Retinal pigment epithelial cell (primary cell): ENCODE results near the gene DENND4A.

Source experiments
- DNase-seq: peaks from one replicate; pipeline ENCODE4 v3.0.0-alpha.2; 2010; ENCODE audit warnings: low read depth
- H3K4me3 ChIP-seq: 2 replicates; pipeline ENCODE4 v1.5.1; 2011; ENCODE audit warnings: mild to moderate bottlenecking, low read length, control low read depth, moderate library complexity
- CTCF ChIP-seq: conservative IDR thresholded peaks from 2 replicates; pipeline ENCODE4 v1.5.1; 2011; ENCODE audit warnings: low read depth, low read length, control low read depth, inconsistent platforms

The DENND4A gene

GRCh38 chr15:65758242-65758641 is 33.9 kb downstream of the DENND4A start:
- no peak for DNase-seq
- no peak overlapping the region for H3K4me3 ChIP-seq
- TF ChIP-seq CTCF = no peak

- DNase-seq = peak; percentile 16
- H3K4me3 ChIP-seq = no peak overlapping the region
- TF ChIP-seq CTCF = no peak
These were observed 34.8 kb downstream of the DENND4A start for GRCh38 chr15:65757256-65757655.

GRCh38 chr15:65752151-65752700 is 39.9 kb downstream of the DENND4A start:
- no peak for TF ChIP-seq CTCF

GRCh38 chr15:65751431-65751830 is 40.7 kb downstream of the DENND4A start:
- no peak for DNase-seq

More at GRCh38 chr15:65752151-65752700, 39.9 kb downstream of the DENND4A start:
- H3K4me3 ChIP-seq = no peak overlapping the region
- DNase-seq = no peak

GRCh38 chr15:65747265-65747664 is 44.8 kb downstream of the DENND4A start:
- H3K4me3 ChIP-seq = no peak overlapping the region
- no peak for DNase-seq
- no peak for TF ChIP-seq CTCF

More at GRCh38 chr15:65751431-65751830, 40.7 kb downstream of the DENND4A start:
- no peak overlapping the region for H3K4me3 ChIP-seq
- TF ChIP-seq CTCF = no peak

GRCh38 chr15:65743637-65744252 is 48.3 kb downstream of the DENND4A start:
- H3K4me3 ChIP-seq = no peak overlapping the region
- TF ChIP-seq CTCF = no peak
- DNase-seq = no peak

GRCh38 chr15:65740148-65740547 is 51.9 kb downstream of the DENND4A start:
- H3K4me3 ChIP-seq = no peak overlapping the region
- DNase-seq = no peak
- no peak for TF ChIP-seq CTCF
